ENCODE data around the gene UGT1A9.

GRCh38 chr2:233764761-233765160 lies 93.1 kb downstream of the UGT1A9 start:
- TF ChIP-seq CTCF (IDR thresholded peaks at IDR 0.05) (no peak), POLR2AphosphoS5 (IDR thresholded peaks at IDR 0.05; ENCODE audit: insufficient read depth in 1 of 2, low read depth in 1 of 2) (no peak), POLR2A (IDR thresholded peaks at IDR 0.05) (no peak)

Measured in vagina (tissue), 2 donors.